OCI-LY7 (cell line): ENCODE results near the gene ZNF146.

Source experiments
- EZH2phosphoT487 ChIP-seq: fragments of 200-600 bp; sonication (generic); IDR thresholded peaks from 2 replicates; pipeline ENCODE4 v1.6.1; 2018; ENCODE audit warnings: low read depth, borderline replicate concordance, mild to moderate bottlenecking, mixed run types, antibody characterized with exemption, low read length, moderate library complexity, mixed read lengths
- TF ChIP-seq, protein P1 (sequence below): fragments of 200-600 bp; sonication (generic); conservative IDR thresholded peaks from 2 replicates; pipeline ENCODE4 v1.5.1; 2014; ENCODE audit warnings: mild to moderate bottlenecking, antibody characterized with exemption, low read length, moderate library complexity, mixed read lengths

DNA sequence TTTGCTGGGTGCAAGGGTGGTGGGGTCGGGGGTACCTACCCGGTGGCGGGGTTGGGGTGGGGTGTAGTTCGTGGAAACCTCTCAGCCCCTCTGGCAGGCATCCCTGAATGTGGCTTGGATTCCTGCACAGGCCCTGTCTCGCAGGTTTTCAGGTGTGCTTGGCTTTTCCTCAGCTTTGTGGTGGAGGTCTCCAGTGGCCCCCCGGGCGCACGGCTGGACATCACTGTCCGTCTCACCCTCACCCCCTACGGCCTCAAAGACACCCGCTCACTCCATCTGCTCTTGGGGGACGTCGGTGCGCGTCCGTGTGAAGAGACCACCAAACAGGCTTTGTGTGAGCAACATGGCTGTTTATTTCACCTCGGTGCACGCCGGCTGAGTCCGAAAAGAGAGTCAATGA, 44.3 kb downstream of the ZNF146 start:
- TF ChIP-seq, protein P1, sequence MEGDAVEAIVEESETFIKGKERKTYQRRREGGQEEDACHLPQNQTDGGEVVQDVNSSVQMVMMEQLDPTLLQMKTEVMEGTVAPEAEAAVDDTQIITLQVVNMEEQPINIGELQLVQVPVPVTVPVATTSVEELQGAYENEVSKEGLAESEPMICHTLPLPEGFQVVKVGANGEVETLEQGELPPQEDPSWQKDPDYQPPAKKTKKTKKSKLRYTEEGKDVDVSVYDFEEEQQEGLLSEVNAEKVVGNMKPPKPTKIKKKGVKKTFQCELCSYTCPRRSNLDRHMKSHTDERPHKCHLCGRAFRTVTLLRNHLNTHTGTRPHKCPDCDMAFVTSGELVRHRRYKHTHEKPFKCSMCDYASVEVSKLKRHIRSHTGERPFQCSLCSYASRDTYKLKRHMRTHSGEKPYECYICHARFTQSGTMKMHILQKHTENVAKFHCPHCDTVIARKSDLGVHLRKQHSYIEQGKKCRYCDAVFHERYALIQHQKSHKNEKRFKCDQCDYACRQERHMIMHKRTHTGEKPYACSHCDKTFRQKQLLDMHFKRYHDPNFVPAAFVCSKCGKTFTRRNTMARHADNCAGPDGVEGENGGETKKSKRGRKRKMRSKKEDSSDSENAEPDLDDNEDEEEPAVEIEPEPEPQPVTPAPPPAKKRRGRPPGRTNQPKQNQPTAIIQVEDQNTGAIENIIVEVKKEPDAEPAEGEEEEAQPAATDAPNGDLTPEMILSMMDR, result no peak
- TF ChIP-seq EZH2phosphoT487, result no peak
